GM12873 (cell line): ENCODE data around the gene DTX3.

Experiments used
- TF ChIP-seq, protein P1 (sequence below): IDR thresholded peaks from 2 replicates; pipeline ENCODE4 v1.5.1; 2012; ENCODE audit warnings: low read depth, mild to moderate bottlenecking, moderate library complexity, low read length, control low read depth; ENCODE audit not compliant: insufficient read depth; ENCODE audit errors: missing control alignments

DTX3 gene

GRCh38 chr12:57569858-57570257 is 34.8 kb upstream of the DTX3 start:
- TF ChIP-seq, protein P1, sequence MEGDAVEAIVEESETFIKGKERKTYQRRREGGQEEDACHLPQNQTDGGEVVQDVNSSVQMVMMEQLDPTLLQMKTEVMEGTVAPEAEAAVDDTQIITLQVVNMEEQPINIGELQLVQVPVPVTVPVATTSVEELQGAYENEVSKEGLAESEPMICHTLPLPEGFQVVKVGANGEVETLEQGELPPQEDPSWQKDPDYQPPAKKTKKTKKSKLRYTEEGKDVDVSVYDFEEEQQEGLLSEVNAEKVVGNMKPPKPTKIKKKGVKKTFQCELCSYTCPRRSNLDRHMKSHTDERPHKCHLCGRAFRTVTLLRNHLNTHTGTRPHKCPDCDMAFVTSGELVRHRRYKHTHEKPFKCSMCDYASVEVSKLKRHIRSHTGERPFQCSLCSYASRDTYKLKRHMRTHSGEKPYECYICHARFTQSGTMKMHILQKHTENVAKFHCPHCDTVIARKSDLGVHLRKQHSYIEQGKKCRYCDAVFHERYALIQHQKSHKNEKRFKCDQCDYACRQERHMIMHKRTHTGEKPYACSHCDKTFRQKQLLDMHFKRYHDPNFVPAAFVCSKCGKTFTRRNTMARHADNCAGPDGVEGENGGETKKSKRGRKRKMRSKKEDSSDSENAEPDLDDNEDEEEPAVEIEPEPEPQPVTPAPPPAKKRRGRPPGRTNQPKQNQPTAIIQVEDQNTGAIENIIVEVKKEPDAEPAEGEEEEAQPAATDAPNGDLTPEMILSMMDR = no peak

GRCh38 chr12:57571926-57572762 is 32.5 kb upstream of the DTX3 start:
- TF ChIP-seq, protein P1 = no peak

GRCh38 chr12:57574795-57575194 is 29.8 kb upstream of the DTX3 start:
- TF ChIP-seq, protein P1 = no peak

DNA sequence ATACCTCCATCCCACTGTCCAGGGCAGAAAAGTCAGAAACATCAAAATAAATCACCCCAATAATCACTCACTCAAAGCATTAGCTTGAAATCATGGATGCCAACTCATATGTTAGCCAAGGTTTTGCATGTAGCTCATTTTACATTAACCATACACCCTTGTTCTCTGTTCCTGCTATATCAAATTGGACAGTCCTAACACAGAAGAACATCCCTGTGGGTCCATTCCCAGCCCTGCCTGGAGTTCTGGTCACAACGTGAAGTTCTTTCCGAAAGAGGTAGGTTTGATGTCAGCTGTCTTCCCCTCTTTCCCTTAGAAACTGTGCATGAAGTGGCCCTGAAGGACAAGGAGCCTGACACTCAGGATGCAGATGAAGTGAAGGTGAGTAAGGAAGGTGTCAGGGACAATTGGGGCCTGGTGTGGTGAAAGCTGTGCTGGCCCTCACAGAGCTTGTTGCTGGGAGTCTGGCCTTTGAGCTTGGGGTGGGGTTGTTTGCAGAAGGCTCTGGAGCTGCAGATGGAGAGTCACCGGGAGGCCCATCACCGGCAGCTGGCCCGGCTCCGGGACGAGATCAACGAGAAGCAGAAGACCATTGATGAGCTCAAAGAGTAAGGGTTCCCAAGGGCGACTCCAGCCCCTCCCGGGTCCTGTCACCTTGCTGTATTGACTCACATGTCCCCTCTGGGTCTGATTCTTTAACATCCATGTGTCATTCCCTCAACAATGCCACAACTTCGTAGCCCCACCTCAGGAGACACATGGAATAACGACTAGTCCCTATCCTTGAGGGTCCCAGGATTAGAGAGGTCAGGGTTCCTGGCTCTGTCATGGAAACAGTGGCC is 28.6 kb upstream of the DTX3 start:
- TF ChIP-seq, protein P1 = no peak

GRCh38 chr12:57576613-57577160 is 27.9 kb upstream of the DTX3 start:
- TF ChIP-seq, protein P1 = no peak

- TF ChIP-seq, protein P1 = no peak
These were observed 26.5 kb upstream of the DTX3 start for GRCh38 chr12:57577981-57578758.
